Right atrium auricular region (tissue), 2 donors: ENCODE results near the gene PTPN4. TPM values are rescaled to one million over a fixed set of nuclear protein-coding genes. Genes with fewer than 3 reads are reported as not detected.
"Not testable (repeated sequence)": the region's sequence is repeated elsewhere in the genome, so short reads cannot be mapped to it uniquely, and the experiment has no call there.

Experiments used
- DNase-seq: peaks from one replicate; pipeline ENCODE4 v3.0.0-alpha.2; 2019; ENCODE audit warnings: low spot score
- H3K27ac ChIP-seq, 2 donors: fragments of 200-600 bp; sonication (generic); 1 replicate in 1 of 2; 2 replicates in 1 of 2; pipeline ENCODE4 v1.5.1; 2016 to 2019
- H3K27me3 ChIP-seq, 2 donors: fragments of 200-600 bp; sonication (generic); one replicate each; pipeline versions ENCODE4 v1.5.1 to v1.6.0; 2017 to 2019
- H3K36me3 ChIP-seq: fragments of 200-600 bp; sonication (generic); one replicate; pipeline ENCODE4 v1.5.1; 2016
- H3K4me1 ChIP-seq, 2 donors: fragments of 200-600 bp; sonication (generic); one replicate each; pipeline versions ENCODE4 v1.5.1 to v1.6.0; 2017 to 2019
- H3K4me3 ChIP-seq, 2 donors: fragments of 200-600 bp; sonication (generic); 1 replicate in 1 of 2; 2 replicates in 1 of 2; pipeline ENCODE4 v1.5.1; 2017 to 2019; ENCODE audit warnings: mild to moderate bottlenecking in 1 of 2, moderate library complexity in 1 of 2
- H3K9me3 ChIP-seq, 2 donors: fragments of 200-600 bp; sonication (generic); one replicate each; pipeline ENCODE4 v1.5.1; 2019
- CTCF ChIP-seq, 2 donors: fragments of 200-600 bp; sonication (generic); IDR thresholded peaks; one replicate each; pipeline ENCODE4 v1.5.1; 2019; ENCODE audit warnings: antibody characterized with exemption in 2 of 2
- total RNA-seq, 2 donors: library from RNA; depleted of rRNA; stranded (reverse); fragments of >200 nt; gene quantifications; one replicate each; pipeline ENCODE4 v1.1.0, GENCODE V29; 2016

The PTPN4 gene
- total RNA-seq, 2 donors from 2014 or later, result 23.7 to 44.1 TPM

GRCh38 chr2:119958670-119959268 is 199.0 kb downstream of the PTPN4 start:
- Histone ChIP-seq H3K4me1 (no peaks in the 10 kb centered on the region), H3K27me3 (no peaks in the 10 kb centered on the region), H3K36me3 (peaks cover 20% of the 10 kb centered on the region), H3K4me3 (no peak overlapping the region), H3K9me3 (no peaks in the 10 kb centered on the region), H3K27ac (no peak overlapping the region)
- DNase-seq, result no peak
- no peak for TF ChIP-seq CTCF (IDR thresholded peaks at IDR 0.05)

GRCh38 chr2:119960821-119961220 is 201.1 kb downstream of the PTPN4 start:
- no peak for TF ChIP-seq CTCF (IDR thresholded peaks at IDR 0.05)
- Histone ChIP-seq H3K27ac (no peak overlapping the region), H3K9me3 (no peaks in the 10 kb centered on the region), H3K27me3 (no peaks in the 10 kb centered on the region), H3K36me3 (peaks cover 28% of the 10 kb centered on the region), H3K4me3 (no peak overlapping the region), H3K4me1 (no peaks in the 10 kb centered on the region)
- DNase-seq, result no peak

- DNase-seq, result no peak
- H3K27me3 ChIP-seq, result no peaks in the 10 kb centered on the region
- no peak overlapping the region for H3K27ac ChIP-seq
- H3K36me3 ChIP-seq, result no peaks in the 10 kb centered on the region
- H3K4me1 ChIP-seq, result no peaks in the 10 kb centered on the region
- no peak for TF ChIP-seq CTCF (IDR thresholded peaks at IDR 0.05)
- no peak overlapping the region for H3K4me3 ChIP-seq
- no peaks in the 10 kb centered on the region for H3K9me3 ChIP-seq
Measured at GRCh38 chr2:119981896-119982295, 222.2 kb downstream of the PTPN4 start.

- Histone ChIP-seq H3K9me3 (no peaks in the 10 kb centered on the region), H3K27ac (no peak overlapping the region), H3K4me1 (no peaks in the 10 kb centered on the region), H3K36me3 (no peaks in the 10 kb centered on the region), H3K27me3 (no peaks in the 10 kb centered on the region), H3K4me3 (no peak overlapping the region)
- DNase-seq, result no peak
- TF ChIP-seq CTCF (IDR thresholded peaks at IDR 0.05), result no peak
Measured at GRCh38 chr2:119982506-119982905, 222.8 kb downstream of the PTPN4 start.

GRCh38 chr2:119983108-119983507 is 223.4 kb downstream of the PTPN4 start:
- H3K4me1 ChIP-seq, result no peaks in the 10 kb centered on the region
- no peaks in the 10 kb centered on the region for H3K9me3 ChIP-seq
- no peak for TF ChIP-seq CTCF (IDR thresholded peaks at IDR 0.05)
- H3K27me3 ChIP-seq, result no peaks in the 10 kb centered on the region
- DNase-seq, result no peak
- H3K27ac ChIP-seq, result no peak overlapping the region
- H3K4me3 ChIP-seq, result no peak overlapping the region
- H3K36me3 ChIP-seq, result no peaks in the 10 kb centered on the region

- TF ChIP-seq CTCF (IDR thresholded peaks at IDR 0.05), result no peak
- no peaks in the 10 kb centered on the region for H3K27me3 ChIP-seq
- H3K27ac ChIP-seq, result no peak overlapping the region
- no peaks in the 10 kb centered on the region for H3K9me3 ChIP-seq
- H3K4me1 ChIP-seq, result no peaks in the 10 kb centered on the region
- H3K36me3 ChIP-seq, result no peaks in the 10 kb centered on the region
- H3K4me3 ChIP-seq, result no peak overlapping the region
- no peak for DNase-seq
Measured at GRCh38 chr2:119996148-119996547, 236.4 kb downstream of the PTPN4 start.

GRCh38 chr2:119996896-119997891 is 237.5 kb downstream of the PTPN4 start:
- H3K4me3 ChIP-seq, H3K4me1 ChIP-seq, H3K27me3 ChIP-seq, H3K36me3 ChIP-seq, H3K27ac ChIP-seq, DNase-seq, H3K9me3 ChIP-seq: not testable (repeated sequence)
